Smooth muscle cell (in vitro differentiated cells): ENCODE data around the gene MYO5B. TPM values are rescaled to one million over a fixed set of nuclear protein-coding genes. Genes with fewer than 3 reads are reported as not detected.

ENCODE experiments used
- DNase-seq: peaks from one replicate; lab custom pipeline; 2025; ENCODE audit not compliant: unreplicated experiment; lab: John Stamatoyannopoulos, UW
- H2AFZ ChIP-seq: fragments of 200-600 bp; sonication (generic); 2 replicates; pipeline ENCODE4 v1.6.0; 2016; ENCODE audit warnings: antibody characterized with exemption, low read depth, mild to moderate bottlenecking
- H3F3A ChIP-seq: fragments of 200-600 bp; sonication (generic); 2 replicates; pipeline ENCODE4 v1.6.0; 2017; ENCODE audit warnings: antibody characterized with exemption, low read depth
- H3K27ac ChIP-seq: fragments of 200-600 bp; sonication (generic); 2 replicates; pipeline ENCODE4 v1.5.1; 2016; ENCODE audit warnings: low read depth, mild to moderate bottlenecking
- H3K27me3 ChIP-seq: fragments of 200-600 bp; sonication (generic); 2 replicates; pipeline ENCODE4 v1.6.1; 2016; ENCODE audit warnings: low read depth, mild to moderate bottlenecking
- H3K36me3 ChIP-seq: fragments of 200-600 bp; sonication (generic); 2 replicates; pipeline ENCODE4 v1.5.1; 2016; ENCODE audit warnings: low read depth
- H3K4me1 ChIP-seq: fragments of 200-600 bp; sonication (generic); 2 replicates; pipeline ENCODE4 v1.5.1; 2016; ENCODE audit warnings: low read depth
- H3K4me2 ChIP-seq: fragments of 200-600 bp; sonication (generic); 2 replicates; pipeline ENCODE4 v1.6.0; 2016; ENCODE audit warnings: mild to moderate bottlenecking
- H3K4me3 ChIP-seq: fragments of 200-600 bp; sonication (generic); 2 replicates; pipeline ENCODE4 v1.5.1; 2016; ENCODE audit warnings: mild to moderate bottlenecking
- H3K79me2 ChIP-seq: fragments of 200-600 bp; sonication (generic); 2 replicates; pipeline ENCODE4 v1.6.0; 2016; ENCODE audit warnings: low read depth, mild to moderate bottlenecking
- H3K9ac ChIP-seq: fragments of 200-600 bp; sonication (generic); 2 replicates; pipeline ENCODE4 v1.6.0; 2016; ENCODE audit warnings: low read depth
- H3K9me3 ChIP-seq: fragments of 200-600 bp; sonication (generic); replicated peaks from 2 replicates; pipeline ENCODE4 v1.5.1; 2016; ENCODE audit warnings: low read depth
- H4K20me1 ChIP-seq: fragments of 200-600 bp; sonication (generic); 2 replicates; pipeline ENCODE4 v1.6.0; 2016; ENCODE audit warnings: low read depth
- CTCF ChIP-seq: fragments of 200-600 bp; sonication (generic); IDR thresholded peaks from 2 replicates; pipeline ENCODE4 v1.5.1; 2017; ENCODE audit warnings: borderline replicate concordance, mild to moderate bottlenecking, antibody characterized with exemption; ENCODE audit not compliant: insufficient read depth, poor library complexity, severe bottlenecking
- whole genome bisulfite sequencing: methylation state at CpG from one replicate; pipeline ENCODE4 v1.1.7; 2016; ENCODE audit warnings: low lambda C conversion rate; 5-methylcytosine and 5-hydroxymethylcytosine counted together
- polyA plus RNA-seq: library from polyadenylated mRNA; unstranded; fragments of >200 nt; fragmentation: Nextera tagmentation; extraction: Ambion mirVana; gene quantifications from 2 replicates; pipeline ENCODE4 v1.2.1, GENCODE V29; 2016
- total RNA-seq: library from RNA; depleted of rRNA; stranded (reverse); fragments of >200 nt; gene quantifications from 2 replicates; pipeline ENCODE4 v1.2.3, GENCODE V29; 2014

MYO5B gene
- total and polyA plus RNA-seq, 2 experiments from 2014 or later = 1.7 to 25.3 TPM

- Histone ChIP-seq H3K4me2 (no peak overlapping the region), H4K20me1 (no peaks in the 10 kb centered on the region), H3K27ac (no peak overlapping the region), H3K27me3 (no peaks in the 10 kb centered on the region), H3K9ac (no peak overlapping the region), H3K36me3 (no peaks in the 10 kb centered on the region), H3K79me2 (no peaks in the 10 kb centered on the region), H3K4me3 (no peak overlapping the region), H3K9me3 (no peaks in the 10 kb centered on the region), H2AFZ (no peak overlapping the region), H3F3A (no peaks in the 10 kb centered on the region), H3K4me1 (no peaks in the 10 kb centered on the region)
- DNase-seq = no peak
- WGBS = 93% methylated on average over 26 of the region's 26 CpGs
- TF ChIP-seq CTCF = no peak
Measured at GRCh38 chr18:49863769-49864621, 331.0 kb downstream of the MYO5B start.

GRCh38 chr18:49862656-49863385, 332.1 kb downstream of the MYO5B start:
- H3K36me3 ChIP-seq = no peaks in the 10 kb centered on the region
- H3K4me3 ChIP-seq = no peak overlapping the region
- H4K20me1 ChIP-seq = no peaks in the 10 kb centered on the region
- no peaks in the 10 kb centered on the region for H3K27me3 ChIP-seq
- H3K4me2 ChIP-seq = no peak overlapping the region
- TF ChIP-seq CTCF = no peak
- WGBS = 95% methylated on average over 13 of the region's 13 CpGs
- H2AFZ ChIP-seq = no peak overlapping the region
- H3K79me2 ChIP-seq = no peaks in the 10 kb centered on the region
- no peaks in the 10 kb centered on the region for H3K4me1 ChIP-seq
- no peak overlapping the region for H3K27ac ChIP-seq
- DNase-seq = no peak
- H3K9me3 ChIP-seq = no peaks in the 10 kb centered on the region
- no peaks in the 10 kb centered on the region for H3F3A ChIP-seq
- H3K9ac ChIP-seq = no peak overlapping the region

DNA sequence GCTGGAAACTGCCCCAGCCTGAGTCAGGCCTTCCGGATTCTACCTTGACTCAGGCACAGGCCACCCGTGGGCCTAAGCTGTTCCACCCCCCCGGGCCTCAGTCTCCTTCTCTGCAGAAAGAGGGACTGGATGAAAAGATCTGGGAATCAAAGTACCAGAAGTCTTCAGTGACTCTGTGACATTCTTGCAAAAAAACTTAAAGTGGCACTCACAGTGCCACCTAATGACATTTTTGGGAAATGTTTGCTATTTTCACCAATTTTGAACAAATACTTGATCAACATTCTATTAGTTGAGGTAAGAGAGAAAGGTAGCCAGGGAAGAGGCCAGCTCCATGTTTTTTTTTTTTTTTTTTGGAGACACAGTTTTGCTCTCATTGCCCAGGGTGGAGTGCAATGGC, 333.3 kb downstream of the MYO5B start:
- no peaks in the 10 kb centered on the region for H3K36me3 ChIP-seq
- H3K27me3 ChIP-seq = no peaks in the 10 kb centered on the region
- 59% methylated on average over 3 of the region's 3 CpGs for WGBS
- no peaks in the 10 kb centered on the region for H3K9me3 ChIP-seq
- no peak overlapping the region for H3K27ac ChIP-seq
- no peaks in the 10 kb centered on the region for H3F3A ChIP-seq
- no peak overlapping the region for H3K4me2 ChIP-seq
- H2AFZ ChIP-seq = no peak overlapping the region
- no peaks in the 10 kb centered on the region for H4K20me1 ChIP-seq
- no peak overlapping the region for H3K4me3 ChIP-seq
- no peak for DNase-seq
- H3K9ac ChIP-seq = no peak overlapping the region
- no peaks in the 10 kb centered on the region for H3K79me2 ChIP-seq
- TF ChIP-seq CTCF = peak; percentile 43
- H3K4me1 ChIP-seq = no peaks in the 10 kb centered on the region
